Activated CD4-positive, CD25-positive, alpha-beta regulatory T cell treated with anti-CD3 and anti-CD28 coated beads, Interleukin-2, amount 50 U/mL, for 16 hours (primary cell): ENCODE results near the gene SLC26A8.
"Not testable (repeated sequence)": the region's sequence is repeated elsewhere in the genome, so short reads cannot be mapped to it uniquely, and the experiment has no call there.

Experiments
- DNase-seq: peaks from one replicate; pipeline ENCODE4 v3.0.0-alpha.2; 2020; ENCODE audit warnings: low read depth, low spot score

SLC26A8 gene

GRCh38 chr6:36018339-36018738 is 6.1 kb downstream of the SLC26A8 start:
- DNase-seq = no peak

GRCh38 chr6:36015666-36016065 is 8.8 kb downstream of the SLC26A8 start:
- no peak for DNase-seq

- no peak for DNase-seq
Measured at GRCh38 chr6:36000451-36000850, 24.0 kb downstream of the SLC26A8 start.

- DNase-seq = no peak
Measured at GRCh38 chr6:35993150-35993549, 31.3 kb downstream of the SLC26A8 start.

DNA sequence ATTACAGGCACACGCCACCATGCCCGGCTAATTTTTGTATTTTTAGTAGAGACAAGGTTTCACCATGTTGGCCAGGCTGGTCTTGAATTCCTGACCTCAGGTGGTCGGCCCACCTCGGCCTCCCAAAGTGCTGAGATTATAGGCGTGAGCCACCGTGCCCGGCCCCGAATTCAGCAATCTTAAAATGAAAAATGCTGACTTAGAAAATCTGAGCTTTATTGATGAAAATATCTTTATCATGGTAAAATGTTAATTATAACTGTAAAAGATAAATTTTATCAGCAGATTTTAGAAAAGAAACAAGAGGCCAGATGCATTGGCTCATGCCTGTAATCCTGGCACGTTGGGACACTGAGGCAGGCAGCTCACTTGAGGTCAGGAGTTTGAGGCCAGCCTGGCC is 36.4 kb downstream of the SLC26A8 start:
- not testable (repeated sequence) for DNase-seq

GRCh38 chr6:35984701-35985100 is 39.7 kb downstream of the SLC26A8 start:
- DNase-seq = no peak

- DNase-seq = no peak
Measured at GRCh38 chr6:35980991-35981645, 43.3 kb downstream of the SLC26A8 start.

DNA sequence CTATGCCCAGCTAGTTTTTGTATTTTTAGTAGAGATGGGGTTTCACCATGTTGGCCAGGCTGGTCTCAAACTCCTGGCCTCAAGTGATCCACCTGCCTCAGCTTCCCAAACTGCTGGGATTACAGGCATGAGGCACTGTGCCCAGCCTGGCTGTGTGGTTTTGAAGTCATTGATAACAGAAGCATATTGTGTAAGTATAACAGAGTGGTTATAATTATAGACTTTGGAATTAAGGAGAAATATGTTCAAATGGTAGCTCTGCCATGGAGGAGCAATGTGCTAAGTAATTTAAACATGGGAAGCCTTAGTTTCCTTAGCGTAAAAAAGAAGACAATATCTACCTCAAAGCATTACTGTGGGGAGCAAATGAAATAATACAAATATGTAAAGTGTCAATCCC is 44.3 kb downstream of the SLC26A8 start:
- DNase-seq = not testable (repeated sequence)

DNA sequence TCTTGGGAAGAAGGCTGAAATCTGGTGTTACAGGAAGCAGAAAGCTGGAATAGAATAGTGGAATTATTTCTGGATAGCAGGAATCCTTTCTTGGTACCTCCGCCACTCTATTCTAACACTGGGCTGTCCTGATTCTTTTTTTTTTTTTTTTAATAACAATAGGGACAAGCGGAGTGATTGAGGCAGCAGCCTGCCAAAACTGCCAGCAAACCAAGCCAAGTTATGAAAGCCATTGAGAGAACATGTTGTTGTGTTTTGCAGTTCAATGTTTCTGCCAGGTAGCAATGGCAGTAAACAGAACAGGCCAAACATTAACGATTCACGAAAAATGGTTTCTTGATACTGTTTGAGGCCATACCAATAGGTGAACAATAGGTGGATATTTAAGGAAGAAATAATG is 47.1 kb downstream of the SLC26A8 start:
- DNase-seq = no peak

DNA sequence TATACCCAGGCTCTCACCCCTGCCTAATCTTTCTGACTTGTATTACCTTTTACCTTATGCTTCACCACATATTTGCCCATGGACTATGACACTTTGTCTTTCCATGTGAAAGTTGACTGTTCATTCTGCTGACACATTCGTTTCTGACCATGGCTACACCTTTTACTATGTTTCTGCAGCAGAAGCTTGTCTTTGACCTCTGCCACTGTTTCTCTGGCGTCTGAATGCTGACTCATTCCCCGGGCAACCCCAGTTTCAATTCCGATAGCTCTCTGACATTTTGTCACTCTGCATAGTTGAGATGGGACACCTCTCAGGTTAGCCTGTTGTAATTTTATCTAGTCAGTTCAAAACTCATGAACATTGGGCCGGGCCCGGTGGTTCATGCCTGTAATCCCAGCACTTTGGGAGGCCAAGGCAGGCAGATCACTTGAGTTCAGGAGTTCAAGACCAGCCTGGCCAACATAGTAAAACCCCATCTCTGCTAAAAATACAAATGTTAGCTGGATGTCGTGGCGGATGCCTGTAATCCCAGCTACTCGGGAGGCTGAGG is 50.7 kb downstream of the SLC26A8 start:
- DNase-seq = no peak

- DNase-seq = no peak
Measured at GRCh38 chr6:35972471-35973367, 51.7 kb downstream of the SLC26A8 start.

GRCh38 chr6:35970181-35970580 is 54.3 kb downstream of the SLC26A8 start:
- DNase-seq = no peak

DNA sequence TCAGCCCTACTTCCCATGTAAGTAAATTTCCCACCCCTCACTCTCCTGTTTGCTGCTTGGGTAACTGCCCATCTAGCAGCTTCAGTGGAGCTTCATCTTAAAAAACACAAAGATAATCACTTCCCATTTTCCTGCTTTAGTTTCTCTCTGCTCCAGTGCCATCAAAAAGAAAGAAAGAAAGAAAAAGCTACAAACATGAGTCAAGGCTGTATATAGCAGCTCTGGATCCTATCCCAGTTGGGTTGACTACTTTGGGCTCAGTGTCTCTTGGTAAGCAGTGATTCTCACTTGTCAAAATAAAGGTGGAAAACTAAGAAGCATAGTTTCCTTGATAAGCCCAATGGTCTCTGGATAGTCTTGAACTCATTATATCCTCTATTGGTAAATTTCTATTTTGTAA is 54.8 kb downstream of the SLC26A8 start:
- DNase-seq = no peak

- DNase-seq = no peak
Measured at GRCh38 chr6:35968821-35969220, 55.6 kb downstream of the SLC26A8 start.

- DNase-seq = no peak
Measured at GRCh38 chr6:35967076-35967774, 57.2 kb downstream of the SLC26A8 start.

DNA sequence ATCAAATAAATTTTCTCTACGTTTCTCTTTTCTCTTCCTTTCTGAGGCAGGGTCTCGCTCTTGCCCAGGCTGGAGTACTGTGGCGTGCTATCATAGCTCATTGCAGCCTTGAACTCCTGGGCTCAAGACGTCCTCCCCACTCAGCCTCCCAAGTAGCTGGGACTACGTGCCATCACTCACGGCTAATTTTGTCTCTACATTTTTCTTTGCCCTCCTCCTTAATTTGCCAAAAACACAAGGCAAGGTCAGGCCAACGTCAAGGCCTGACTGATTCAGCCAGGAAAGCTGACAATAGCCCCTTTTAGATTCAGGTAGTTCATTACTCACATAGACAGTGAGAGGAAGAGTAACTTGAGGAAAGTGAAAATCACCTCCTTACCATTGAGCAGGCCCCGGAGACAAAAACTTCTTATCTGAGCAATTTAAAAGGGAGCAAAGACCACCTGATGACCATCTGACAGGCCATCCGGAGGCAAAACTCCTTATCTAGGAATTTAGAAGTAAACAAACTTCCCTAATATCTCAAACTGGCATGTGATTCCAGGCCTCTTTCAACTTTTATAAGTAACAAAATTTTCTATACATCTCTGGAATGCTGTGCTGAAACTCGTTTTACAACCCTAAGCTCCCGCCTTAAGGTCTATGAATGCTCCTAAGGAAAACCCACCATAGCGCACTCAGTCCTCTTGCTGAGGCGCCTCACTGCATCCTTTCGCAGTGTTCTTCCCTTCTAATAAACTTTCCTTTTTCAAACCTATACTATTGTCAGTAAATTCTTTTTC is 61.5 kb downstream of the SLC26A8 start:
- no peak for DNase-seq

GRCh38 chr6:35960187-35960586 is 64.3 kb downstream of the SLC26A8 start:
- DNase-seq = no peak

- no peak for DNase-seq
Measured at GRCh38 chr6:35955970-35956369, 68.5 kb downstream of the SLC26A8 start.

DNA sequence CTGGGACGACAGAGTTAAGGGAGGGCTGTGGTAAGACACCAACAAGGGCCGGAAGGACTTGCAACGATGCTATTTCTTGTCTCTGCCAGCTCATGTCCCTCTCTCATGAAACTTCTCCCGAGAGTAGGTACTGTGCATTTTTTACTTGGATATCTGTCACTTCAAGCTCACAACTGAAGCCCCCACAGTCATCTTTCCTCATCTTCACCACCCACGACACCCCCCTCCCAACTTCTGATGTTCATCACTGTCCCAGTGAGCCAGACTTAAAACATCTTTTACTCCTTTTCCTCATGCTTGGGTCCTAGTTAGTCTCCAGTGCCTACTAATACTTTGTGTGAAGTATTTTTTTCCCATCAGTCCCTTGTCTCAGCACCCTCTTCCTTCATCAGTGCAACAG is 68.9 kb downstream of the SLC26A8 start:
- no peak for DNase-seq

DNA sequence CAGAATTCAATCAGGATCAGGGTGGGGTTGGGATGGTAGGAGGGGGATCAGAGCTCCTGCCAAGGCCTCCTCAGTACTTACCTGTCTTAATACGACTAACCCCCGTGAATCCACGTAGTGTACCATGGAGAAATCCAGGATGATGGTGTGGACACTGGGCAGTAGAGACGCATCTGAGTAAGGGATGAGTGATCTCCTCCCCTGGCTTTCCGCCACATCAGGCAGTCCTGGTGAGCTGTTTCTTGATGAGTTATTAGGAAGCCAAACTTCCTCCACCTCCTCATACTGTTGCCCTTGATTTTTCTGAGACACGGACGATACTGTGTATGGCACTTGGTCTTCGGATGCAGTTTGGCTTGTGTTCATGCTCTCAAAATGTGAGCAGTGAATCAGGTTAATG is 69.4 kb downstream of the SLC26A8 start:
- DNase-seq = no peak

- no peak for DNase-seq
Measured at GRCh38 chr6:35954333-35954732, 70.1 kb downstream of the SLC26A8 start.
